Stimulated activated CD4-positive, alpha-beta T cell treated with anti-CD3 and anti-CD28 coated beads, Interleukin-1b, Interleukin-23, amount 100 ng/mL, for 24 hours (primary cell): ENCODE results near the gene UMODL1.
"Not testable (repeated sequence)": the region's sequence is repeated elsewhere in the genome, so short reads cannot be mapped to it uniquely, and the experiment has no call there.

ENCODE experiments used
- DNase-seq, 4 experiments: peaks; one replicate each; pipeline ENCODE4 v3.0.0-alpha.2; 2020; ENCODE audit warnings: low read depth in 4 of 4, low spot score in 1 of 4

Gene UMODL1

DNA sequence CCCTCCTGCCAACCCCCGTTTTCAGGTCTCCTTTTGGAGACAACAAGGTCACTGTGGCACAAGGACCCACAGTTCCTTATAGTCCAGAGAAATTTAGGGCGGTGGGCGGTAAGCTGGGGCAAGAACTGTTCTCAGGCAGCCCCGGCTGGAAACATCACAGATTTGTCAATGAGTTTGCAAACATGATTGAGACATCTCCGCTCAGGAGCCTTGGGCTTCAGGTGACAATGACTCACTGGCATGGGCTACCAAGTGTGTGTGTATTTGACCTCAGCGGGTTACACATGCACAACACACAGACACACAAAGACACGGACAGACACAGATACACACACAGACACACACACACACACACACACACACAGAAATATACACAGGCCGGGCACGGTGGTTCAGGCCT is 89.6 kb downstream of the UMODL1 start:
- DNase-seq, result no peak

DNA sequence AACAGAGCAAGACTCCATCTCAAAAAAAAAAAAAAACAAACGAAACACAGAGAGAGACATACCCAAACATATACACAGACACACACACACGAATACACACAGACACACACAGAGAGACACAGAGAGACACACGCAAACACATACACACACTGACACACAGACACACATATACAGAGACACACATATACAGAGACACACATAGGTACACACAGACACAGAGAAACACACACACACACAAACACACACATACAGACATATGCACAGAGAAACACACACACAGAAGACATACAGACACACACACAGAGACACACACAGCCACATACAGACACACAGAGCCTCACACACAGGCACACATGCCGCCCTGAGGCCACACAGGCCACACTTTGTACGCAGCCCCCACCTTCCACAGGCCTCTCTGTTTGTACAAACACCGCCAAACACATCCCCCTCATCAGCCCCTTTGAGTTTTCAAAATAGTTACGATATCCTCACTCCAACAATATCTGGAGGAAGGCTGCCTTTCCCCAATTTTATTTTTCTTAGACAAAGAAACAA is 90.4 kb downstream of the UMODL1 start:
- no peak for DNase-seq

DNA sequence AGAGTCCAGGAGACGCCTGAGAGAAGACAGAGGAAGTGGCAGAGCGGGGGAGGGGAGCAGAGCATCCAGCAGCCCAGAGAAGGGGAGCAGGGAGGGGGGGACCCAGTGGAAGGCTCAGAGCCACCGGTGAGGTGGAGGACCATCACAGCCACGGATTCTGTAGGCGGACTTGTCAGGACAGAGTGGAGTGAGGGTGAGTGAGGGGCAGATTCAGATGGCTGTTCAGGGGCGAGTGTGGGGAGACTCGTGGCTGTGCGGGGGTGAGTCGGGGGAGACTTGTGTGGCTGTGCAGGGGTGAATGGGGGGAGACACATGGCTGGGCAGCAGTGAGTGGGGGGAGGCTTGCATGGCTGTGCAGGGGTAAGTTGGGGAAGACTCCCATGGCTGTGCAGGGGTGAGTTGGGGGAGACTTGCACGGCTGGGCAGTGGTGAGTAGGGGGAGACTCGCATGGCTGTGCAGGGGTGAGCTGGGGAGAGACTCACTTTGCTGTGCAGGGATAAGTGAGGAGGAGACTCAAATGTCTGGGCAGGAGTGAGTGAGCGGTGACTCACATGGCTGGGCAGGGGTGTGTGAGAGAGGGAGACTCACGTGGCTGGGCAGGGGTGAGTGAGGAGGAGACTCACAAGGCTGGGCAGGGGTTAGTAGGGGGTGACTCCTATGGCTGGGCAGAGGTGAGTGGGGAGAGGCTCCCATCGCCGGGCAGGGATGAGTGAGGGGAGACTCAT is 91.0 kb downstream of the UMODL1 start:
- no peak for DNase-seq

DNA sequence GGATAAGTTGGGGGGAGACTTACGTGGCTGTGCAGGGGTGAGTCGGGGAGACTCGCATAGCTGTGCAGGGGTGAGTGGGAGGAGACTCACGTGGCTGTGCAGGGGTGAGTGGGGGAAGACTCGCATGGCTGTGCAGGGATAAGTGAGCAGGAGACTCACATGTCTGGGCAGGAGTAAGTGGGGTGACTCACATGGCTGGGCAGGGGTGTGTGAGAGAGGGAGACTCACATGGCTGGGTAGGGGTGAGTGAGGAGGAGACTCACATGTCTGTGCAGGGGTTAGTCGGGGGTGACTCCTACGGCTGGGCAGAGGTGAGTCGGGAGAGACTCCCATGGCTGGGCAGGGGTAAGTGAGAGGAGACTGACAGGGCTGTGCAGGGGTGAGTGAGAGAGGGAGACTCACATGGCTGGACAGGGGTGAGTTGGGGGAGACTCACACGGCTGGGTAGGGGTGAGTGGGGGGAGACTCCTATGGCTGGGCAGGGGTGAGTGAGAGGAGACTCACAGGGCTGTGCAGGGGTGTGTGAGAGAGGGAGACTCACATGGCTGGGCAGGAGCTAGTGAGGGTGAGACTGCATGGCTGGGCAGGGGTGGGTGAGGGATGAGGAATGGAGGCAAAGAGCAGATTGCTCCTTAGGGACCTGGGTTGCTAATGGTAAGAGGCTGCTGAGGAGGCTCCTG is 91.9 kb downstream of the UMODL1 start:
- DNase-seq, result no peak

DNA sequence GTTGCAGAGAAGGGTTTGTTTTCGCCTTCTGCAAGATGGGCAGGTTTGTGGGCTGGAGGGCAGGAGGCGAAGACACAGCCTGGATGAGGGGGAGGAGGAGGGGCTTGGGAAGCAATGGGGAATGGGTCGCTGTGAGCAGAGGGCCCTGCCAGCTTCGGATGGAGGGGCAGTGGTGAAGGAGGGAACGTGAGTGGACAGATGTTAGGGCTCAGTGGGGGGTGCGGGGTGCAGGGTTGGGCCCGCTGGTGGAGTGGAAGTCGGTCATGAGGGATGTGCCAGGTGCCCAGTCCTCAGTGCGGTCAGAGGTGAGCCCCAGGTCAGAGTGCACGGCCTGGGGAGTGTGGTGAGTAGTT is 92.4 kb downstream of the UMODL1 start:
- DNase-seq, result no peak

DNA sequence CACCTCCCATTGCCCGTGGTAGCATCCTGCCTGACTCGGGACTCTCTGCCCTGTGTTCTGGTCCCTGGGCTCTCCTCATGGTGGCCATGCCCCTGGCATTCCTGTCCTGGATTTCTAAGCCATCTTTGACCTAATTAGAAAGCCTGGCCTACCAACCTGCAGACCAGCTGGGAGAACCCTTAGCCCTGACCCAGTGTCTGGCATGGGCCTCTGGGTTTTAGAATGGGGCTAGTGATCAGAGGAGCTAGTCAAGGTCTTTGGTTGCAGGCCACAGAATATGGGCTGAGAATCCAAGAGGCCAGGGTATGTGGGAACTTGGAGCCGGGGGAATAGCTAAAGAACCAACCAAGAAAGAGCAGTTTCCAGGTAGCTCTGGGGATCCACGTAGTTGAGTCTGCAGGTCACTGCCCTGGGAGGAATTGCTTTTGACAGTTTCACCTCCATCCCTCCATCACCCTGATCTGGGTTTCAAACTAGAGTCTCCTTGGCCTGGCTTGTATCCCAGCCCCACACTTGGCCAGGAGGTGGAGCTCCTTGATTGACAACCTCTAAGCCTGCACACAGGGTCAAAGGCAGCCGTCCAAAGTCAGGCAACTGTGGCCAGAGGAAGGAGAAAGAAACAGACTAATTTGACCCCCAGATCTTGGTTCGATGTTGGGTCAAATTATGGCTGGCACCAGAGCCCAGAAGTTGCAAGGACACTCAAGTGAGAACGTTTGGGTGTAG is 93.1 kb downstream of the UMODL1 start:
- DNase-seq, result peak in 2 of 4 experiments; percentile 21 to 47

DNA sequence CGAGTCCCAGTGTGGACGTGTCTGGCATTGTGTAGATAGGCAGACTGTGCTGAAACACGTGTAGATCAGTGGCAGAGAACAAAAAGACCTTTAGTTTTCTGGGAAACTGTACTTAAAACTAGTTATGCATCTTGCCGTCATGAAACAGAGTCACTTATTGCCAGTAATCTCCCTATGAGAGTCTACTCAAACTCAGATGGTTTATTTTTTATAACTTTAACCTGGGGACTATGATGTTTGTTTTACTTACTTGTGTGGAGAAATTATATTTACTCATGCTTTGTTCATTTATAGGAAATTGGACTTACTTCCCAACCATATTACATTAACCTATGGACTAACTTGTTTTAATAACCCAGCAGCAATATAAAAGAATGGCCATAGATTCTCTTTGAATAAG is 93.7 kb downstream of the UMODL1 start:
- no peak for DNase-seq

DNA sequence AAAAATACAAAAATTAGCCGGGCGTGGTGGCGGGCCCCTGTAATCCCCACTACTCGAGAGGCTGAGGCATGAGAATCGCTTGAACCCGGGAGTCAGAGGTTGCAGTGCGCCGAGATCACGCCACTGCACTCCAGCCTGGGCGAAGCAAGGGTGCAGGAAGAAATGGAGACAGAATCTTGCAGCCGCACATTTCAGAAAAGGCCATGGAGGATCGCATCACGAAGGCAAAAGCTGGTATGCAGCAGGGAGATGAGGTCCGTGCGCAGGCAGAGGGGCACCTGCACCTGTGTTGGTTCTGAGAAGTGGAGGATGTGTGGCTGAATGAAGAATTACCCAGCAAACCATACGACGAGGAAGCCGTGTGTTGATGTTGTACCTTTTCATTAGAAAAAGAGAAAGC is 94.8 kb downstream of the UMODL1 start:
- no peak for DNase-seq

DNA sequence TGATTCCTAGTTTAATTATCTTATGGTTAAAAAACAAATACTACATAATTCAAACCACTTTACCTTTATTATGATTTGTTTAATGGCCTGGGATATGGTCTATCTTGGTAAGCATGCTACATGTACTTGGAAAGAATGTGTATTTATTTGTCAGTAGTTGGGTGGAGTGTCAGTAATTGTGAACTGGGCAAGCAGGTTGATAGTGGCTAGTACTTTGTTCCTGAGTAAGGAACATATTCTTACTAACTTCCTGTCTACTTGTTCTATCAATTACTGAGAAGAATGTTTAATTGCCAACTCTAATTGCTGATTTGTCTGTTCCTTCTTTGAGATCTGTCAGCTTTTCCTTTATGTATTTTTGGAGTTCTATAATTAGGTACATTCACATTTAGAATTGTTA is 98.6 kb downstream of the UMODL1 start:
- DNase-seq, result no peak

DNA sequence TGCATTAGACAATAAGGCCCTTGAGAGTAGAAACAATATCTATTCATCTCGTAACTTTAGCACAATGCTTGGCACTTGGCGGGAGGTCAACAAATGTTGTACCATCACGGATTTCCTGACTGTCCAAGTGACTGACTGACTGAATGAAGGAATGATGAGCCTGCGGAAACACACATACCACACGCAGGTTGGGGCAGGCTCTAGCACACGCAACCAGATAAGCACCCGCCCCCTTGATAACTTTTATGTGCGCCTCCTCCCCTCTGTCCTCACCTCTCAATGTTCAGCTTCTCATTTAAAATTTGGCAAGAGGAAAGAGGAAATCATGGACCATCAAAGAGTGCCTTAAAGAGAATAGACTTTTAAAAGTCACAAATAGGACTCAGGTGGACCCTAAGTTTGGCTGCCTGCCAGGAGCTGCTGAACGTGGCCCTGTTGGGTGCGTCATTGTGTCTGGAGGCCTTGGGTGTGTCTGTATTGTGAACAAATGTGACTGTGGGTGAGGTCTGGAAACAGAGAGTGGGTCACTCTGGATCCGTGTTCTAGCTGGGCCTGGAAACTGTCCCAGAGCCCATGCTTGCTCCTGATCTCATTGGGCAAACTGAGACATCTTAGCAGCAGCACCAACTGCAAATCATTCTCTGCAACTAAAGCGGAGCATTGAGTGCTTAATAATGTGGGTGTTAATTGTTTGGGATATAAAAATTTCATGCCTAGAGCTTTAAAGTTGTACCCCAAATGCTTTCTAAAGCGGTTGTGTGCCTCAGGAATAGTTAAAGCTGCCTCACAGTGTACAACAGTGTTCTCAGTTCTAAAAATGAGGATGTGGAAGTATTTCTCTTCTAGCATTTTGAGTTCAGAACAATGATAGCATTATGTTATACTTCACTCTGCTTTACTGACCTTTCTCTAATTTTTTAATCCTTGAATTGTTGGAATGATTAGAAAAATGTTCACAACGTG is 100.3 kb downstream of the UMODL1 start:
- no peak for DNase-seq

DNA sequence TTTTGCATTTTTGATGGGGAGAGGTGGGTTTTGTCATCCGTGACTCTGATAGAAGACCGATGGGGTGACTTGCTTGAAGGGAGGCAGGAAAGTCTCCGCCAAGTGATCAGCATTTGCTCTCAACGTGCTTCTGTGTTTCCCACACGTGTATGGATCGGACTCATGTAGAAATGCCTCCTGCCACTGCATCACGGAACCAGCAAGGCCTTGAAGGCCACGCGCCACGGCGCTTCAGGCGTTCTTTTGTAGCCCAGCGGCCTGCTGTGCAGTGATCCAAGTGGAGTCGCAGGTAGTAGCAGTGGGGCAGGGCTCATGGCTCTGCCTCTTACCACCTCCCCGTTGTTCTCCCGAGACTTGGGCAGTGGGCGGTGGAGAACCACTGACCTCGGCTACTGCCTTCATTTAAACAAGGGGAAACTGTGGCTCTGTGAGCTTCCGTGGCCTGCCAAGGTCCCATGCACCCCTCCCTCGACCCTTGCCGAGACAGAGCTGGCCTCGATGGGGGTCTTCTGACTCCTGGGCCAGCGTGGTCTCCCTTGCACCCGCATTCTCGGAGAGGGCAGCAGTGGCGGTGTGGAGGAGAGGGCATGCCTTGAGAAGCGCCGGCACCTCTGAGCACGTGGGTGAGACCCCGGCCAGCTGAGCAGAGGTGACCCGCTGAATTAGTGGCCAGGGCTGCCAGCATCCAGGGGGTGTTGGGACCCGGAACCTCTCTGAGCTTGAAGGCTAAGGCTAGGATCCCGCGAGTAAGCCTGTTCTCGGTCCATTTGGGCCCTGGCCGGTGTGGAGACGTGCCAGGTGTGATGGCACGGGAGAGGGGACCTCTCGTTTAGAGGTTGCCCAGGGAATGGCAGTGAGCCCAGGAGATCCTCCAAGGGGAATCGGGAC is 101.7 kb downstream of the UMODL1 start:
- DNase-seq, result no peak

DNA sequence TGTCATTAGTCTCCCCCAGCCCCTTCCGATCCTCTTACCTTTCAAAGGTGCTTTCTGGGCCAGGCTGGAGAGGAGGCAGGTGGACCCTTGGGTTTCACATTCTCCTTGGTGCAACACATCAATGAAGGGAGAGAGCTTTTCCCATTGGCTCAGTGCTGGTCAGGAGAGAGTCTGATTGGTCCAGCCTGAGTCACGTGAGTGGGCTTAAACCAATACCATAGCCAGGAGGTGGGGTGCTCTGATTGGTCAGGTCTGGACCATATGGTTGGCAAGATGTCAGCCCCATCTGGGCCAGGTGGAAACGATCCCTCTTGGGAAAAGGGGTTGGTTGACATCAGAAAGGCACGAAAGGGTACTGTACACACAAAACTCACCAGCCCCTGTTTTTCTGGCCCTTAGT is 103.1 kb downstream of the UMODL1 start:
- DNase-seq, result no peak

DNA sequence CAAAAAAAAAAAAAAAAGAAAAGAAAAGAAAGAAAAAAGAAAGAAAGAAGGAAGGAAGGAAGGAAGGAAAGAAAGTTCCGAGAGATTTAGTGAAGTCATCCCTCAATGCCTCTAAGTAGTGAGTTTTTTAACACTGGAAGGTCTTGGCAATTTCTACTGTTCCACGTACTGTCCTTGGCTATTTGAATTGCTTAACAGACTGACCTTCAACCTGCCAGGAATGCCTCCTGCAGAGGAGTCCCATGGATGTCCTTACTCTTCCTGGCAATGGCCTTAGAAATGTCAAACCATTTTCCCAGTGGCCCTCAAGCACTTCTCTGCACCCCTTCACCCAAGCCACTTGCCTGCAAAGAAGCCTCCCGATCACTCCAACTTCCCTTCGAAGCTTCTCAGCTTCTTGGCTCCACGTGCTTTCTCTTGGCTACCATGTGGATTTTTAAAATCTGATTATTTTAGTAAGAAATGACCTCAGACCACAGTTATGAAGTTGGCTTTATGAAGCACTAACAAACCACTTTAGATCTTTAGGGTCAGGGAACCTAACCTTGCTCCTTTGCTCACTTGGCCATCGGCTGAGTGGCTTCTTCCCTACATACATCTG is 104.1 kb downstream of the UMODL1 start:
- DNase-seq, result no peak

DNA sequence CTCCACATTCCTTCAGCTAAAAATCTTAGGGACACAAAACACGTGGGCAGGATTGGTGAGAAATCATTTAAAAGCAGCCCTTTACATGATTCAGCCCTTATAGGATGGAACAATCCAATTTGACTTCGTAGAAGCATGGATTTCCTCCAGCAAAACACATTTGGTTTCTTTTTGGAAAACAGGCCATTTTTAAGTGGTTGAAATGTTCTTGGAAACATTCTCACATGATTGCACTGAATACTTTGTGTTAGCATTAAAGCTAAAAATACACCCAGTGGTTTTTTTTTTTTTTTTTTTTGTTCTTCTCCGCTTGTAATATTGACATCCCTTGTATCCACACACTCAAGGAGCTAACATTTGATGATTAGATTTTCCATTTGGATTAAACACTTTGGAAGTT is 105.7 kb downstream of the UMODL1 start:
- no peak for DNase-seq

DNA sequence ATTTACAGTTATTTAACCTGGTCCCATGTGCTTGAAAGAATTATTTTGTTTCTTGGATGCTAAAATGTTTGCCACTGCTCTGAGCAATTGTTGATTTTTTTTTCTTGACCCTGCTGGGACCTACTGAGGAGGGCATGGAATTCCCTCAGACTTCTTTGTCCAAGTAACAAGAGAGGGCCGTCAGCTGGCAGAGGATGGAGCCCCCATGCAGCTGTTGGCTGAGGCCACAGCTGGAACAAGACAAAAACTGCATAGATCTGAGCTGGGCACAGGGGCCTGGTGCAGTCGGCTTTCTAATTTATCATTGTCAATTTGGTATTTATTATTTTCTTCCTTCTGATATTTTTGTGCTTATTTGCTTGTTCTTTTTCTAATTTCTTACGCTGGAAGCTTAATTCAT is 108.2 kb downstream of the UMODL1 start:
- no peak for DNase-seq

DNA sequence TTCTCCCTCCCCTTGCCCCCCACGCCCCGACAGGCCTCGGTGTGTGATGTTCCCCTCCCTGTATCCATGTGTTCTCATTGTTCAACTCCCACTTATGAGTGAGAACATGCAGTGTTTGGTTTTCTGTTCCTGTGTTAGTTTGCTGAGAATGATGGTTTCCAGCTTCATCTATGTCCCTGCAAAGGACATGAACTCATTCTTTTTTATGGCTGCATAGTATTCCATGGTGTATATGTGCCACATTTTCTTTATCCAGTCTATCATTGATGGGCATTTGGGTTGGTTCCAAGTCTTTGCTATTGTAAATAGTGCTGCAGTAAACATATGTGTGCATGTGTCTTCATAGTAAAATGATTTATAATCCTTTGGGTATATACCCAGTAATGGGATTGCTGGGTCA is 108.9 kb downstream of the UMODL1 start:
- DNase-seq, result not testable (repeated sequence)

DNA sequence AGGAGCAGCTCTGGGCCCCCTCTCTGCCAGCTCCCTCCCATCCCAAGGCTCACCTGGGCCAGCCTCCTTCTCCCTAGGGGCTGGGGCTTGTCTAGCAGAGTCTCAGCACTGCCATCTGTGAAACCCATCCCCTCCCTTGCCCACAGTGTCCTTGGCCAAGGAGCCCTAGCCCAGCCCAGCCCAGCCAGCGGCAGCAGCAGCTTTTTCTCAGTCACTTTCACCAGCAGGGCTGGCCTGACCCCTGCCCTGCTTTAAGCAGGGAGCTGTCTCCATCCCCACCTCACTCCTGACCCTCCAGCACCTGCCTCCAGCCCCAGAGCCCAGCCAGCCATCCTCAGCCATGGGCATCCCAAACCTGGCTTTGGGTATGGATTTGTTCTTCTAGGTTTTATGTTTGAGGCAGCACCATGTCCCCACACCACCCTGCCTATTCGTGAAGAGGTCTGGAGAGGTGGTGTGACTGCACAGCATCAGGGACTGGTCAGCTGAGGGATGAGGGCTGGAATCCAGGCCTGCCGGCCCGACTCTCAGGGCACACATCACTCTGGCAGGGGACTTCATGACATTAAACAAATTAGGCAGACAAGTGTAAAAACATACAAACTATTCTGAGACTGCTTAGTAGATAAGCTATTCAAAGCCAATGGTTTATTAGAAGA is 111.7 kb downstream of the UMODL1 start:
- DNase-seq, result no peak

DNA sequence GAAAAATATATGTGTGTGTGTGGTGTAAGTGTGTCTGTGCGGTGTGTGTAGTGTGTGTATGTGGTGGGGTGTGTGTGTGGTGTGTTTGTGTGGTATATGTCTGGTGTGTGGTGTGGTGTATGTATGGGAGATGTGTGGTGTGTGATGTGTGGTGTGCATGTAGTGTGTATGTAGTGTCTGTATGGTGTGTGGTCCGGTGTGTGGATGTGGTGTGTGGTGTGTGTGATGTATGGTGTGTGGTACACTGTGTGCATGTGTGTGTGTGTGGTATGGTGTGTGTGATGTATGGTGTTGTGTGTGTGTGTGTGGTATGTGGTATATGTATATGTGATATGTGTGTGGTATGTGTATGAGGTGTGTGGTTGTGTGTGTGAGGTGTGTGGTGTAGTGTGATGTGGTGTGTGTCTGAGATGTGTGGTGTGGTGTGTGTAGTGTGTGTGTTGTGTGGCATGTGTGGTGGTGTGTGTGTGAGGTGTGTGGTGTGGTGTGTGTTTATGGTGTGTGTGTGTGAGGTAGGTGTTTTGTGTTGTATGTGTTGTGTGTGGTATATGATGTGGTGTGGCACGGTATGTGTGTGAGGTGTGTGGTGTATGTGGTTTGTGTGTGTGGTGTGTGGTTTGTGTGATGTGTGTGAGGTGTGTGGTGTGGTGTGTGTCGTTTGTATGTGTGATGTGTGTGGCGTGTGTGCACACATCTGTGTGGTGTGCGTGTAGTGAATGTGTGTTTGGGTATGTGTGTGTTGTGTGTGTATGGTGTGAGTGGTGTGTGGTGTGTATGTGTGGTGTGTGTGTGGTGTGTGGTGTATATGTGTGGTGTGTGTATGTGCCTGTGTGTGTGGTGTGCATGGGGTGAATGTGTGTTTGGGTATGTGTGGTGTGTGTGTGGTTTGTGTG is 112.5 kb downstream of the UMODL1 start:
- DNase-seq, result no peak
